Activated CD4-positive, CD25-positive, alpha-beta regulatory T cell (primary cell): ENCODE results near the gene MAP4K3.
"Not testable (repeated sequence)": the region's sequence is repeated elsewhere in the genome, so short reads cannot be mapped to it uniquely, and the experiment has no call there.

ENCODE experiments used
- DNase-seq, 4 experiments: peaks; one replicate each; lab custom pipeline; 2025; lab: John Stamatoyannopoulos, UW

MAP4K3 gene

GRCh38 chr2:39370101-39370500 is 67.0 kb downstream of the MAP4K3 start:
- DNase-seq, result no peak

- no peak for DNase-seq
These were observed 68.2 kb downstream of the MAP4K3 start for GRCh38 chr2:39368846-39369245.

- no peak for DNase-seq
These were observed 68.7 kb downstream of the MAP4K3 start for GRCh38 chr2:39368376-39368775.

- no peak for DNase-seq
These were observed 74.5 kb downstream of the MAP4K3 start for GRCh38 chr2:39362595-39362994.

- DNase-seq, result no peak
These were observed 75.6 kb downstream of the MAP4K3 start for GRCh38 chr2:39361511-39361910.

- not testable (repeated sequence) for DNase-seq
These were observed 76.7 kb downstream of the MAP4K3 start for GRCh38 chr2:39360342-39360741.

- DNase-seq, result no peak
These were observed 77.5 kb downstream of the MAP4K3 start for GRCh38 chr2:39359453-39360038.

- DNase-seq, result no peak
These were observed 80.0 kb downstream of the MAP4K3 start for GRCh38 chr2:39356922-39357639.

- no peak for DNase-seq
These were observed 86.4 kb downstream of the MAP4K3 start for GRCh38 chr2:39350658-39351057.

- DNase-seq, result no peak
These were observed 98.6 kb downstream of the MAP4K3 start for GRCh38 chr2:39338502-39338901.

- DNase-seq, result no peak
These were observed 101.2 kb downstream of the MAP4K3 start for GRCh38 chr2:39335930-39336329.

- no peak for DNase-seq
These were observed 102.1 kb downstream of the MAP4K3 start for GRCh38 chr2:39334978-39335377.

- DNase-seq, result no peak
These were observed 102.6 kb downstream of the MAP4K3 start for GRCh38 chr2:39334529-39334928.

- no peak for DNase-seq
These were observed 110.4 kb downstream of the MAP4K3 start for GRCh38 chr2:39326644-39327043.

- DNase-seq, result no peak
These were observed 111.1 kb downstream of the MAP4K3 start for GRCh38 chr2:39325966-39326365.

- not testable (repeated sequence) for DNase-seq
These were observed 115.7 kb downstream of the MAP4K3 start for GRCh38 chr2:39321056-39322035.

GRCh38 chr2:39320162-39320561 is 116.9 kb downstream of the MAP4K3 start:
- DNase-seq, result no peak

GRCh38 chr2:39313575-39313974 is 123.5 kb downstream of the MAP4K3 start:
- no peak for DNase-seq

- no peak for DNase-seq
These were observed 125.6 kb downstream of the MAP4K3 start for GRCh38 chr2:39311469-39311868.

GRCh38 chr2:39308778-39309177 is 128.3 kb downstream of the MAP4K3 start:
- no peak for DNase-seq

- DNase-seq, result no peak
These were observed 130.5 kb downstream of the MAP4K3 start for GRCh38 chr2:39306626-39307025.

- DNase-seq, result no peak
These were observed 132.4 kb downstream of the MAP4K3 start for GRCh38 chr2:39304729-39305128.

- DNase-seq, result no peak
These were observed 132.9 kb downstream of the MAP4K3 start for GRCh38 chr2:39304200-39304599.
